HPDE6-E6E7 (cell line): Measurements from ENCODE around the gene ADAMTS2.

ENCODE experiments used
- DNase-seq: peaks from one replicate; pipeline ENCODE4 v3.0.0; 2011; ENCODE audit warnings: missing footprints; ENCODE audit errors: extremely low spot score

ADAMTS2 gene

GRCh38 chr5:179232091-179232735 lies 113.0 kb downstream of the ADAMTS2 start:
- no peak for DNase-seq

GRCh38 chr5:179231309-179231708 lies 114.0 kb downstream of the ADAMTS2 start:
- DNase-seq, result no peak

DNA sequence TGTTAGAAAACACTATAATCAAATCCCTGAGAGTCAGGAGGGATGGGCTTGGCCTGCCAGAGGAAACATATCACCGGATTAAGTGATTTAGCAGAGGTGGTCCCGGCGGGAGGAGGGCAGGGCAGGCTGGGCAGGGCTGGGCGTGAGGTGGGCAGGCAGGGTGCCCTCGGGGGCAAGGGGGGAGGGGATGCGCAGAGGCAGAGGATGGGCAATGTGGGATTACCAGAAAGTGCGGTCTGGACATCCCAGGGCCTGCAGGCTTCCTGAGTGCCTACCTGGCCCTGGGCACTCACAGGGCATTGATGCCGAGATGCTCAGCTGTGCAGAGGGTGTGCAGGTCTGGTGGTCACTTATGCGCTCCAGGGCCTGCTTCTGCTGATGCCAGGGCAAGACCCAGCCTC lies 115.2 kb downstream of the ADAMTS2 start:
- DNase-seq, result no peak

DNA sequence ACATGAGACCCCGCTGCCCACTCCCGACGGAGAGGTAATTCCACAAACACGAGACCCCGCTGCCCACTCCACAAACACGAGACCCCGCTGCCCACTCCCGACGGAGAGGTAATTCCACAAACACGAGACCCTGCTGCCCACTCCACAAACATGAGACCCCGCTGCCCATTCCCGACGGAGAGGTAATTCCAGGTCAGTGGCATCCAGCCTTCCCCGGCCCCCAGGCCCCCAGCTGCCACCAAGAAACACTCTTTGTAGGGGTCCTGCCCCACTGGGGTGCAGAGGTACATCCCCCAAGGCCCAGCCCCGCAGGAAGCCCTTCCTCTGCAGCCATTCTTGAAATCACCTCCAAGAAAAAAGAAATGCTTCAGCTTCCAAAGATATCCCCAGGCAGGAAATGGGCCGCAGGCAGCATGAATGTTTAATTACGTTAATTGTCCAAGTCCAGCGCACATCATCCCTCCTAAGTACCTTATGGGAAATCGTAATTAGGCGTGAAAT lies 115.9 kb downstream of the ADAMTS2 start:
- DNase-seq, result no peak

DNA sequence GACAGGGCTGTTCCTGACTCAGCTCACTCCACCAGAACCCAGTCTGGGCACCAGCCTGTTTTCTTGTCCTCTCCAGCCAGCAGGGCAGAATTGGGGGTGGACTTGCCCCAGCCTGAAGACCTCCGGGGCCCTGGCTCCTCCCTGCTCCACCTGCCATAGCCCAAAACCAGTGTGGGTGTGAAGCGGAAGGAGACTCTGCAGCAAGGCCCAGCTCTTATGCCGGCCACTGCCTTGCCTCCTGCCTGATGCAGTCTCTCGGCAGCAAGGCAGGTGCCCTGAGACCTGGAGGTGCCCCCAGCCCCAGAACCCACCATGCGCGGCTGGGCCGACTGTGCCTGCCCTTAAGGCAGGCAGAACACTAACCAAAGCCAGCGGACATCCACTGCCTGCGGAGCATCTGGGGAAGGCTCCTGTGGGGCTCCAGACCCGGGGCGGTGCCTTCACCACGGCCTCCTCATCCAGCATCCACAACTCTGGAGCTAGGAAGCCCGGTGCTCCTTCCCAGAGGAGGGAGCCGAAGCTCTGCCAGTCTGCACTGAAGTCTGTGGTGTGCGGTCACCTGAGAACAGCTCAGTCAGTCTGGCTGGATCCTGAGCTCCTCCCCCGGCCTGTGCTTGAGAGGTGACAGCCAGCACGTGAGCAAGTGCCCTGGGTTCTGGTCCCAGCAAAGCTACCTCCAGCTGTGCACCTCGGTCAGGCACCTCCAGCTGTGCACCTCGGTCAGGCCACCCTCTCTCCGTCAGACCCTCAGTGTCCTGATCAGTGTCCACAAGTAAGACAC lies 116.7 kb downstream of the ADAMTS2 start:
- DNase-seq, result no peak

DNA sequence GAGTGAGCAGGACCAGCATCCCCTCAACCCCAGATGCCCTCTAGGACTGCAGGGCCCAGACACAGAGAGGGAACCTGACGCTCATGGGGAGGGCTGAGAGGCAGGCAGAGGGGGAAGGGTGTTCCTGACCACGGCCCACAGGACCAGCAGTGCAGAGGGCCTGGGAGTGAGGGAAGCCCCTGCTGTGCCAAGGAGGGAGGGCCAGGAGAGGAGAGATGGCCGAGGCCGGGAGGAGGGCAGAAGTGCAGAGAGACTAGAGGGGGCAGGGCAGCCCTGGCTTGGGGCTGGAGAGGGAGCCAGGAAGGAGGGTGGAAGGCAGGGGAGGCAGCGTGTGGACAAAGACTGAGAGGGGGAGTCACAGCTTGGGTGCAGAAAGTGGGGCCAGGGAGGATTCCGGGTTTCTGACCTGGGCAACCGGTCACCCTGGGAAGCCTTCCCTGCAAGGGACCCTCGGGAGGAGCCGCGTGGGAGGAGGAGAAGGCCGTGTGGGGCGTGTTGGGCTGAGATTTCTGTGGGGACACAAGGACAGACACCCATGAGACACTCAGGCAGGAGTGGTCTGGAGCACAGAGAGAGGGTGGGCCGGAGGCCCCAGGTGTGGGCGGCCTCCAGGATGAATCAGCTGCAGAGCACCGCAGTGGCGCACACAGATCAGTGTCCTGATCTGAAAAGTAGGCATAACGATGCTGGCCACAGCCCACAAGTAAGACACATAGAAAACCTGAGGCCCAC lies 117.5 kb downstream of the ADAMTS2 start:
- DNase-seq, result no peak

DNA sequence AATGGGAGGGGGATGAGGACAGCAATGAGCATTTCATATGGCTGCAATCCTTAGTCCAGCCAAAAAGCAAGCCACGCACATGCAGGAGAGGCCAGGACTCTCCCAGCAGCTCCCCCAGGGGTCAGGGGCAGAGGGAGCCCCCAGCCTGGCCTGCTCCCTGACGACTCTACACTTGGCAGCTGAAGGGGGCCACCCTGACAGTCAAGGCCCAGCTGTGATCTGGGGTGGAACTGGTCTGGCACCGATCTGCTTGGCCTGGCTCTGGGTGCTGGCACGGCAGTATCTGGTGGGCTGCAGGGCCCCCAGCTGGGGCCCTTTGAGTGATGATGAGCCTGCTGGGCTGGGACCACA lies 118.1 kb downstream of the ADAMTS2 start:
- no peak for DNase-seq

DNA sequence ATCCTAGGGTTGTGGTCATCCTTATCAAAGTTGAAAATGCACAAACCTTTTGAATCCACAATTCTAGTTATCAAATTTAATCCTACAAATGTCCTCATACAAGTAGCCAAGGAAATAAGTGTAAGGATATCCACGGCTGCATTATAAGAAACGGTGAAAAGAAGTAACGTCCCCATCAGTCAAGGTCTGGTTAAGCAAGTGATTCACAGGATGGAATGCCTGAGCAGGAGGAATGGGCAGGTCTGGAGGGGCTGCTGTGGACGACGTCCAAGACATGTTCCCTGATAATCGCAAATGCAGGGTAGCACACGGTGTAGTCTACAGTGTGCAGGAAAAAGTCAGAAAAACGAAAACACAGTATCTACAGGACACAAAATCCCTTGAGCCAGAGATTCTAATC lies 118.6 kb downstream of the ADAMTS2 start:
- DNase-seq, result no peak

GRCh38 chr5:179225387-179225786 lies 119.9 kb downstream of the ADAMTS2 start:
- DNase-seq, result no peak

GRCh38 chr5:179224741-179225140 lies 120.5 kb downstream of the ADAMTS2 start:
- DNase-seq, result no peak

DNA sequence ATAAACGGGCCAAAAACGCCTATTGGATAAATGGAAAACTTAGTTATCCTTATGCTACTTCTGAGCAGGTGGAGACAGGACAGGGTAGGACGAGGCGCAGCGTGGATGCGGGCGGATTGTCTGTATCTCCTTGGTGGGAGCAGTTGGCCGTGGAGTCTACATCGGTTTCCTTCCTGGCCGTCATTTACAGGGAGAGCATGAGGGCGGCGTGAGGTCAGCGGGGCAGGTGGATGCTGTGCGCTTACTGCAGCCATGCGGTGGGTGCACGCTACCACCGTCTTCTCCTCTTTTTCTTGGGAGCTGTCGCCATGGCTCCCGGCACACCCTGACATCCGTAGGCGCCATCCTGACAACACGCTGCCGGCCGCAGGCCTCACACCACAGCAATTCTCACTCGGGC lies 121.3 kb downstream of the ADAMTS2 start:
- DNase-seq, result no peak

DNA sequence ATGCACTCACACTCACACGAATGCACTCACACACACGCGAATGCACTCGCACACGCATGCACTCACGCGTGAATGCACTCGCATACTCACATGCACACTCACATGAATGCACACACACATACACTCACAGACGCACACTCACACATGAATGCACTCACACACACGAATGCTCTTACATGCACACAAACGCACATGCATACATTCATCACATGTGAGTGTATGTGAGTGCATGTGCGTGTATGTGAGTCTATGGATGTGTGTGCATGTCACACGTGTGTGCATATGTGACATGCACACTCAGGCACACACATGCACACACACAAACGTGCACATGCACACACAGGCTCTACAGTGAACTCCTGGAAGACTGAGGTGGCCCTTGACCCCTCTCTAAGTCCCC lies 121.7 kb downstream of the ADAMTS2 start:
- DNase-seq, result no peak

GRCh38 chr5:179222246-179223017 lies 122.8 kb downstream of the ADAMTS2 start:
- no peak for DNase-seq

DNA sequence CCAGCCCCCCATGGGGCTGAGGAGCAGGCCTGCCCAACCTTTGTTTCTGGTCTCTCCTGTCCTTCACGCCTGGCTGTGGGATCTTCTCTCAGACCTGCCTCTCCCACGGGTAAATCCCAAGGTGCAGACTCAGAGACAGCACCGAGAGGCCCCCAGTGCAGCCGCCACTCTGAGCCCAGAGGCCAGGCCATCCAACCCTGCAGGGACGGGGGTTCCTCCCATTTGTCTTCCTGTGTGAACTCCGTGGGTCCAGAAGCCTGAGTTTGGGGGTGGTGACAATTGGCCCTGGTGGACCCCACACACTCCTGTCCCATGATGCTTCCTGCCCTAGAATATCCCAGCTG lies 123.4 kb downstream of the ADAMTS2 start:
- no peak for DNase-seq

DNA sequence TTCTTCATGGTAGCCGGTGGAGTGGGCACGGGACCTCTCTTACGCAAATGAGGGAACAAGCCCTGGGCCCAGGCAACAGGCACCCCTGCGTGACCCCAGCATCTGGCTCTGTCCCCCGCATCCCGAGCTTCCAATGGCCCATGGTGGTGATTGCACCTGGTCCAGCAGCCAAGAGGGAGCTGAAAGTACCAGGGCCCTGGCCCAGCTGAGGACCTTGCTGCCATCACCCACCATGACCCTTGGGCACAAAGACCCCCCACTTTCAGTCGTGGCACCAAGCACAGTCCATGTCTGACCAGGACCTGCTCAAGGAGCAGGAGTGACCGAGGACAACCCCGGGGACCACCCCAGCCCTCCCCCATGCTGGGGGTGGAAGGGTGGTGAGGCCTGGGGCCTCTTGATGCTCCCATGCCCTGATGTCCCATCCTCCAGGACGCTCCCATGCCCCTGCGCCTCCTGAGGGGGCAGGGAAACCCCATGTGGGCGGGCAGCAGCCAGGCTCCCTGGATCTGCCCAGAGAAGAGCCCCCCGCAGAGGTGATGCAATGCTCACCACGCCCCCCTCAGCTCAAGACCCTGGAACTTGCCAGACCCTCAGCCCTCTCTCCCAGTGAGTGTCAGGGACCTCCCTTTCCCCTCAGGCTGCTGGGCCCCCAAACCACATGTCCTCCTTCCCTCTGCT lies 123.9 kb downstream of the ADAMTS2 start:
- DNase-seq, result no peak

DNA sequence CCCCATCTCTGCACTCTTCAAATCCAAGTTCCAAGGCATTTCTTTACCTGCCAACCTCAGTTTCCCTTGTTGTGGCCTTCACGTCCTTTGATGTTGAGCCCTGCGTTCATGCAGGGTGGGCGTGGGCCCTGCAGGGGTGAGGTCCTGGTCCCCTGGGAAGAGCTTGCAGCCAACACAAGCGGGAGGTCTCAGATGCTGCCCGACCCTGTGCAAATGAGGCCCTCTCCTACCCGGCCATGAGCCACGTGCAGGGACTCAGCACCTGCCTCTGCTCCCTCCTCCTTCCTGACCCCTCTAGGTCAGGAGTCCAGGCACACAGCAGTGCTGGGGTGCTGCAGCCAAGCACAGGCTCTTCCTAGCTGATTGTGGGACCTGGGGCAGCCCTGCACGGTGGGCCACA lies 124.5 kb downstream of the ADAMTS2 start:
- DNase-seq, result no peak

DNA sequence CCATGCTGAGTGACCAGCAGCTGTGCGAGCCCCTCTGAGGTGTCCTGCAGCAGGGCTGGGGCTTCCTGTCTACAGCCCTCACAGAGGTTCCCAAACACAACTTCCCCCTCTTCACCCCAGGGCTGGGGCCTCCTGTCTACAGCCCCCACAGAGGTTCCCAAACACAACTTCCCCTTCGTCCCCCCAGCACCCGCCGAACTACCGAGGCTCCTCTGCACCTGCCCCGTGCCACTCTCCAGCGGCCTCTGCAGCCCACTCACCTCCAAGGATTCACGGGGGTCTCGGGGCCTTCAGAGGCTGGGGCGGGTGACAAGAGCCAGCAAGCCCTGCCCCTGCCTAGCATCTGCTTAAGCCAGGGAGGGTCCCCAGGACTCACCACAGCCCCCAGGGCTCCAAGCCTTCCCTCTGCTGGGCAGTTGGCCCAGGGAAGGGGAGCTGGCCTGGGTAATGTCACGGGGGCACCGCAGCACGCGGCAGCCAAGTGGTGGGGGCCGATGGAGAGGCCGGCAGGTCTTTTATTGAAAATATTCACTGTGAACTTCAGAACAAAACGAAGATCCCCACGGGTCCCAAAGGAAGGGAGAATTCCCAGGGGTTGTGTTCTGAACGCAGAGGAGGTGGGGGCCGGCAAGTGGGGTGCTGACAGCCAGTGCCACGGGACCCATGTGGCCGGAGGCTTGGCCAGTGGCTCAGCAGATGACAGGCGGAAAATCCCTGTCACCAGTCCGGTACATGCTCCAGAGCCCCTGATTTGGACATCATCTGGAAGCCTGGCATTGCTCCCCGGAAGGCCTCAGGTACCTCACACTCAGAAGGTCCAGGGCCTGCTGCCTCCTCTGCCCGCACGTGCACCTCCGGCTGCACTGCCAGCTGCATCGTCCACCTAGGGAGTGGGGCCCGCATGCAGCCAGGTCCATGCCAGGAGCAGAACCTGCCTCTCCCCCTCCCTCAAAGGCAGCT lies 125.3 kb downstream of the ADAMTS2 start:
- no peak for DNase-seq

DNA sequence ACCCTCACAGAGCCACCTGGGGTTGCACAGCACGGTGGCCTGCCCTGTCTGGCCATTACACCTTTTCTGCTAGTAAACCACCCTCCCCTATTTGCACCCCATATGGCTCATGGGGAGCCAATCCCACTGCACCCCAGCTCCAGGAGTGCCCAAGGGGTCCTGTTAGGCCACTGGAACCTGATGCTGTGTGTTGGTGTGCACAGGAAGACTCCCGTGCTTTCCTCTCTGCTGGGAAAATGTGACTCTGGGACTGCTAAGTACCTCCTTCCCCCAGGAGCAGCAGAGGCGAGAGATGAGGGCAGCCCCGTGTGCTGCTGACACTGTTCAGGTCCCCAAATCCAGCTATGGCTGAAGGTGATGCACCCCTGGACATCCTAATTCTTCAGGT lies 126.3 kb downstream of the ADAMTS2 start:
- DNase-seq, result no peak

DNA sequence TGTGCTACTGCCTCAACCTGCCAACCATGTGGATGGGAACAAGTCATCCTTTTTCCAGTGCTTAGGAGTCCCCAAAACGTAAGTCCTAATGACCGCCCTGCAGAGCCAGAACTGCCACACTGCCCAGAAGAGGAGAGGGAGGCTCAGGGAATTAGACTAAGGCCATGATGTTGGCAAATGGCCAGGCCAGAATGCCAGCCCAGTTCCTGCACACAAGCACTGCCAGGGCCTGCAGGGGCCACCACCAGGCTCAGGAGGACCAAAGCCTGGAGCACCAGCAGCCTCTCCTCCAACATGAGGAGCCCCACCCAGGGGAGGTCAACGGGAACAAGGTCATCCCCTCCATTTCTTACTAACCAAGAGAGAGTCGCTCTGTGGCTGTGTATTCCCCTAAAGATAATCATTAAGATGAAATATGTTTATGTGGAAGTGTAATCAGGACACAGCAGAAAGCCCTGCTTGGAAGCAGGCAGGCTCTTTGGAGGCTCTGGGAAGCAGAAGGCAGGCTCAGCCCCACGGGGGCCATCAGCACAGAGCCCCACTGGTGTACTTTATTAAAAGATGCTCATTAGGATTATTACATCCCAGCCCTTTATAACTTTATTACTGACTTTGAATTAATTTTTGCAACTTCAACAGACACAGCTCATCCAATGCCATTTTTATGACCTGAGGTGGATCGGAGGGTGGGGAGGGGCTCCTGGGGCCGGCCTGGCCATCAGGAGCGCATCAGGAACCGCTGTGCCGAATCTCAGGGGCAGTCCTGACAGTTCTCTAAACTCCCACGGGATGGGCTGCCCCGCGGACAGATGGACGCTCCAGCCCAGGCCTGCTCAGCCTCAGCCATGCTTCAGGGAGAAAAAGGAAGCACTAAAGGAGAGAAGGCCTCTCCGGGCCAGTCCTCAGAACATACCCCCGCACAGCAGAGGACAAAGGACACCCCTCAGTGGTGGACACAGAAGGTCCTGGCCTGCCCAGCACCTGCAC lies 127.0 kb downstream of the ADAMTS2 start:
- no peak for DNase-seq
